ENCODE data around the gene PDE12.

PDE12 gene

DNA sequence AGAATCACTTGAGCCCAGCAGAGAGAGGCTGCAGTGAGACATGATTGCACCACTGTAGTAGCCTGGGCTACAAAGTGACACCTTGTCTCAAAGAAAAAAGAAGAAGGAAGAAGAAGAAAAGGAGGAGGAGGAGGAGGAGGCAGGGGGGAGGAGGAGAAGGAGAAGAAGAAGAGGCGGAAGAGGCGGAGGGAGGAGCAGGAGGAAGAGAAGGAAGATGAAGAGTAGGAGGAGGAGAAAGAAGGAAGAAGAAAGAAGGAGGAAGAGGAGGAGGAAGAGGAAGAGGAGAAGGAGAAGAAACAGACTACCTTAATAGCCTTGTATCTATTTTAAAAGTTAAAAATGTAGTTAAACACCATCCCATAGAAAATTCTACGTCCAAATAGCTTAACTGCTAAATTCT lies 60.2 kb downstream of the PDE12 start:
- H3K9me3 ChIP-seq (ENCODE audit: low read depth, low read length) = no peaks in the 10 kb centered on the region
- H3K36me3 ChIP-seq (ENCODE audit: insufficient read depth, low read length) = no peaks in the 10 kb centered on the region; the same call in 1 of the 2 replicates
- DNase-seq (ENCODE audit: low read depth, low spot score) = no peak
- H3K27ac ChIP-seq = no peak overlapping the region
- TF ChIP-seq EZH2 (IDR thresholded peaks at IDR 0.05) (no peak), FOXP2 (optimal IDR thresholded peaks at IDR 0.05; ENCODE audit: control extremely low read depth, extremely low read length, insufficient read depth) (no peak), POLR2AphosphoS5 (IDR thresholded peaks at IDR 0.05; ENCODE audit: borderline replicate concordance, low read depth, low read length) (no peak)
- no peak overlapping the region for H3K4me3 ChIP-seq
- no peak overlapping the region for H3K9ac ChIP-seq (ENCODE audit: insufficient read length)

Data from SK-N-MC (cell line).